Cardiac septum (tissue), 1 donor: ENCODE measurements around the gene PCLO. TPM values are rescaled to one million over a fixed set of nuclear protein-coding genes. Genes with fewer than 3 reads are reported as not detected.
"Not testable (repeated sequence)": the region's sequence is repeated elsewhere in the genome, so short reads cannot be mapped to it uniquely, and the experiment has no call there.

Experiments
- DNase-seq: peaks from one replicate; pipeline ENCODE4 v3.0.0-alpha.2; 2020; ENCODE audit warnings: low spot score
- intact Hi-C: fragments of 100-400 bp; cut with DNase I; formaldehyde crosslinking; loops from one replicate; pipeline ENCODE4 v1.14.0; 2022
- total RNA-seq: library from RNA; stranded (reverse); fragmentation: NEBNext Ultra II Directional; extraction: Animal tissue kit (Norgen Biotek cat#: 25700); gene quantifications from one replicate; pipeline ENCODE4 v1.2.1, GENCODE V29; 2021
- donor health status: DM: no; HTN: no; CAD: no.

The PCLO gene
- total RNA-seq, 1 donor from 2014 or later = 3.2 TPM

DNA sequence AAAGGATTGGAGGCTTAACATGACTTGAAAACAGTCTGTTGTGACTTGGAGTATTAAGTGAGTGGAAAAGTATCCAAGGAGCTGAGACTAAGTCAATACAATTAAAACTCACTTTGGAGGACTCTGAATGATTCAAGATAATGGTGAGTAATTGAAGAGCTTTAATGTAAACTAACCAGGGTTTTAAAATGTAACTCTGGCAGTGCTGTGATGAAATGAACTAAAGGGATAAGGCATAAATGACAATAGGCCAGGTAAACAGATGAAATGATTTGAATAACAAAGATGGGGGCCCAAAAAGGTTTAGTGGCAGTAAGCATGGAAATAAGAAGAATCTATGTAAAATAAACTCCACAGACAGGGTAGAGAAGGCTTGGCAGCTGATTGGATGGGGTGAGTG, 402.6 kb downstream of the PCLO start:
- intact Hi-C loops = no loop called here
- no peak for DNase-seq

- no peak for DNase-seq
- intact Hi-C loops = no loop called here
These were observed 406.8 kb downstream of the PCLO start for GRCh38 chr7:82755705-82756551.

DNA sequence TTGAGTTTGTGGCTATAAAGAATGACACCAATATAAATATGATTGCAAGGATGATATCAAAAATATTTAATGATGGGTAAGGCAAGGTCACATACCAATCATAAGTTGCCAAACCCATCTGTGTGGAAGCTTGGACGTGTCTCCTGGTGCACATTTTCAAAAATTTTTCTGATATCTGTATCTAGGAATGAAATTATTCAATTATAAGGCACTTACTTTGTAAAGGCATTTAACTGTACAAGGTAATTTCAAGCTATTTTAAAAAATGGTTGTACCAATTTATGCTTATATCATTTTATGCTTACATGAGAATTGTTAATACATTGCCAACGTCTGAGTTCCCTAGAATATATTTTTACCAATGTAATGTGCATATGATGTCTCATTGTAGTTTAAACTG, 412.7 kb downstream of the PCLO start:
- intact Hi-C loops = no loop called here
- no peak for DNase-seq

GRCh38 chr7:82745820-82746219, 416.9 kb downstream of the PCLO start:
- intact Hi-C loops = no loop called here

GRCh38 chr7:82745117-82745516, 417.6 kb downstream of the PCLO start:
- intact Hi-C loops = no loop called here

More at GRCh38 chr7:82745820-82746219, 416.9 kb downstream of the PCLO start:
- no peak for DNase-seq

DNA sequence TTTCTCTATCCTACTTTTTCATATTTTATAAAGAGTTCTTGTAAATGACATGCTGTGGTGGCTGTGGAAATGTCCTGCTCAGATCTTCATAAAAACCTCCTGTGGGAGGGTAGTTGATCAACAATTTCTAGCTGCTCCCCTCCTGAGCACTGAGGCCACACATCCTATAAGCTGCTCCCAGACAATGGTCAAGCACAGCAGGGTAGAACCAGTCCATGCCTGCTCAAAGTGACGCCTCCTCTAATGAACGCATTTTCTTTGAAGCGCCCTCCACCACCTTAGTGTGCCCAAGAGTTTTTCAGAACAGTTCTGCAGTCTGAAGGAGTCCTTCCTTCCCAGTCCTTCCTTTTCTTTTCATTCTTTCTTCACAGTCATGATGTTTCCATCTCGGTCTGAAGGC, 420.5 kb downstream of the PCLO start:
- intact Hi-C loops = no loop called here
- DNase-seq = no peak

More at GRCh38 chr7:82745117-82745516, 417.6 kb downstream of the PCLO start:
- no peak for DNase-seq

GRCh38 chr7:82741493-82741892, 421.2 kb downstream of the PCLO start:
- DNase-seq = no peak
- intact Hi-C loops = no loop called here

GRCh38 chr7:82740246-82740848, 422.3 kb downstream of the PCLO start:
- no peak for DNase-seq
- intact Hi-C loops = no loop called here

DNA sequence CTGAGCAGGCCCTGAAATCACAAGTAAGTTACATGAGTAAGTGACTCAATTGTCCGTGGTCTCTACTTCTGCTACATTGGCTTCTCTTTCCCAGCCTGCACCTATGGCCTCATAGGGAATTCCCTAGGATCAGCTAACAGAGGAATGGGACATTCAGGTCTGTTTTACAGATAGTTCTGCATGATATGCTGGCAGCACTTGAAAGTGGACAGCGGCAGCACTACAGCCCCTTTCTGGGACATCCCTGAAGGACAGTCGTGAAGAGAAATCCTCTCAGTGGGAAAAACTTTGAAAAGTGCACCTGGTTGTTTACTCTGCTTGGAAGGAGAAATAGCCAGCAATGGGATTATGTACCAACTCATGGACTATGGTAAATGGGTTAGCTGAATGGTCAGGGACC, 426.1 kb downstream of the PCLO start:
- DNase-seq = no peak
- intact Hi-C loops = no loop called here

DNA sequence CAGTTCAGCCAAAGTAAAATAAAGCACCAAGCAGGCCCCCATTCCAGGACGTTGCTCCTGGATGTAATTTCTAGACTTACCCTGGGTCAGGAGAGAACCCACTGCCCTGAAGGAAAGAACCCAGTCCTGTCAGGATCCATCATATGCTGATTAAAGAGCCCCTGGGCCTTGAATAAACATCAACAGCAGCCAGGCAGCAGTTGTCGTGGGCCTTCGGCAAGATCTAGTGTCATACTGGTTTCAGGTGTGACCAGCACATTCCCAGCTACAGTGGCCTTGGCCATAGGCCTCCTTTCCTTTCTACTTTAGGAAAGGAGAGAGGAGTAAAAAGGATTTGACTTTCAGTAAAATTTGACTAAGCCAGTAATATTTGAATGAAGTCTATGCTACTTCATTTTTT, 430.0 kb downstream of the PCLO start:
- intact Hi-C loops = no loop called here
- no peak for DNase-seq

- no peak for DNase-seq
- intact Hi-C loops = loop anchor here (5.0 to 10.0 kb wide), 3 partner anchors 122 to 1247 kb away; no protein-coding TSS in a partner anchor
These were observed 433.3 kb downstream of the PCLO start for GRCh38 chr7:82729172-82730030.

DNA sequence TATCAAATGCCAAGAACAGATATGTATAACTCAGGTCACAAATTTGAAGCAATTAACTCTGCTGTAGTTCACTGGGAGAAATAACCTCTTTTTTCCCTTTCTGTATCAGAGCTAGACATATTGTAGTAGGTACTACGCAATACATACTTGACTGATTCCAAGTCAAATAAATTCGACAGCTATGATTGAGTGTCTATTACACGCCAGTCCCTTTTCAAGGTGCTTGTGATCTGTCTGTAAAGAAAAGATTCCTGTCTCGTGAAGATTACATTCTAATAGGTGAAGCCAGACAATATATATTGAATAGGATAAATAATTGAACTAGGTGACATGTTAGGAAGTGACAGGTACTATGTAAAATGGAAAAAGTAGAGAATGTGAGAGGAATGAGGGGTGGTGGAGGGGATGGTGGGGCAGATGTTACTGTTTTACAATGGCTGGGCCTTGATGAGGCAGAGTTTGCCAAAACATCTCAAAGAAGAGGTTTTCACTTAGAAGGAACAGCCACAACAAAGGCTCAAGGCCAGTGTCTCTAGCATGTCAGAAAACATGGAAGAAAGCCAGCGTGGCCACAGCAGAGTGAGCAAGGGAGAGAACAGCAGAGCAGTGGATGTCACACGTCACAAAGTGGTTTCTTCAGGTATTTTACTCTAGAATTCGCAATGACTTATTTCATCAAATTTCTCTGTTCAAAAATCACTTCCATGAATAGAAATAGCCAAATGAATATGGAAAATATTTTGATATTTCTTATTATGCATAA, 436.5 kb downstream of the PCLO start:
- intact Hi-C loops = loop anchor here (5.0 to 10.0 kb wide), 3 partner anchors 119 to 1244 kb away; no protein-coding TSS in a partner anchor
- DNase-seq = no peak

DNA sequence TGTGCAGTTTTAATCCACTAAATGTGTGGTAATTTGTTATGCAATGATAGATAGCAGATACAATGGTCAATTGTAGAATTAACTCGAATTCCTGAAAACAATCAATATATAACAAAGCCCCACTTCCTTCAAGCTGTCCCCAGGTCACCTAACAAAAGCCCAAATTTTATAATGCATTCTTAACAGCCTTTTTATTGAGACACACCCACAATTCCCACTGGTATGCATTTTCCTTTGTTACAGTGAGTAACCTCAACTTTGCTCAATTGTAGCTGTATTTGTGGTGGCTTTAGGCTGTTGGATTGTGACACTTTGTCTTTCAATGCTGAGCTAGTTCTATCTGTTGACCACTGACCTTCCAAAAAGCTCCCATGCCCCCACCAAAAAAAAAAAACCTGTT, 439.3 kb downstream of the PCLO start:
- intact Hi-C loops = loop anchor here (10.0 kb wide), 1 partner anchor 679 kb away; no protein-coding TSS in a partner anchor
- no peak for DNase-seq

GRCh38 chr7:82722946-82723345, 439.7 kb downstream of the PCLO start:
- no peak for DNase-seq
- intact Hi-C loops = loop anchor here (10.0 kb wide), 1 partner anchor 678 kb away; no protein-coding TSS in a partner anchor

GRCh38 chr7:82715344-82715743, 447.3 kb downstream of the PCLO start:
- intact Hi-C loops = no loop called here
- no peak for DNase-seq

DNA sequence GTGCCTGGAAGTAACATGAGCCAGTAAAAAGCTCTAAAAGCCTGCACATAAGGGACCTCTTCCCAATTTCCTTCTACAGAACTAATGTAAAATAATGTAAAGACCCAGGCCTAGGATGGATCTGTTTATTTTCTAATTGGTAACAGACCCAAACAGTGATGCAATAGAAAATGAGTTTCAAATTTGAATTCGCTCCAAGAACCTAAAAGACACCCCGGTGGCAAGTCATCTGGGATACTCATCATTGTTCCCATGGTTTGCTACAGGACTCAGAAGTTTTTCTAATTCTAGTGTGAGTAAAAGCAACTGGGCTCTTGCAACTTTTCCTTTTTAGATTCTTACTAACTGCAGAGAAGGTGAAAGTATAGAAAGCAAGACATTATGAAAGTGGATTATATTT, 447.8 kb downstream of the PCLO start:
- intact Hi-C loops = no loop called here
- DNase-seq = no peak

- intact Hi-C loops = no loop called here
These were observed 449.2 kb downstream of the PCLO start for GRCh38 chr7:82713506-82713905.

GRCh38 chr7:82706344-82706743, 456.3 kb downstream of the PCLO start:
- intact Hi-C loops, DNase-seq: not testable (repeated sequence)

More at GRCh38 chr7:82713506-82713905, 449.2 kb downstream of the PCLO start:
- no peak for DNase-seq
